Motor neuron (in vitro differentiated cells): Measurements from ENCODE around the gene NSMF. TPM values are rescaled to one million over a fixed set of nuclear protein-coding genes. Genes with fewer than 3 reads are reported as not detected.
A peak's percentile ranks its signal among the peaks of the same experiment; 100 is the strongest.

Experiments used
- ATAC-seq, 8 experiments: fragments of 200-7000 bp; cut with Tn5 transposase; replicated peaks in 6 of 8; 2 replicates each; pipeline ENCODE4 v1.8.0; 2021; ENCODE audit warnings: mild to moderate bottlenecking in 8 of 8, moderate library complexity in 8 of 8
- H3K27ac ChIP-seq, 2 donors: fragments of 250-450 bp; sonication (Bioruptor Pico); 2 replicates each; pipeline ENCODE4 v1.9.0; 2021; ENCODE audit warnings: antibody characterized with exemption in 2 of 2, mild to moderate bottlenecking in 2 of 2, moderate library complexity in 1 of 2
- H3K4me1 ChIP-seq, 2 donors: fragments of 250-450 bp; sonication (Bioruptor Pico); replicated peaks in 1 of 2; 2 replicates each; pipeline ENCODE4 v1.6.1; 2021; ENCODE audit warnings: antibody characterized with exemption in 2 of 2, mild to moderate bottlenecking in 2 of 2, moderate library complexity in 1 of 2
- H3K4me3 ChIP-seq, 5 donors: fragments of 250-450 bp; sonication (Bioruptor Pico); 2 replicates each; pipeline ENCODE4 v1.9.0; 2021; ENCODE audit warnings: antibody characterized with exemption in 5 of 5, mild to moderate bottlenecking in 5 of 5, moderate library complexity in 4 of 5
- WGBS, 10 experiments: fragments of 450-650 bp; shearing (Covaris generic); methylation state at CpG; one replicate each; pipeline ENCODE4 v1.0.0; 2022; 5-methylcytosine and 5-hydroxymethylcytosine counted together
- in situ Hi-C, 9 experiments: fragments of 400-800 bp; cut with MboI; loops; one replicate each; pipeline ENCODE4 v1.15.0; 2021; ENCODE audit warnings: low sequenced_read_pairs in 9 of 9, low pct_unique_long_range_greater_than_20kb in 2 of 9; ENCODE audit not compliant: unreplicated experiment in 9 of 9
- total RNA-seq, 8 experiments: library from RNA; unstranded; fragments of 300-600 nt; gene quantifications; 2 replicates each; pipeline versions ENCODE4 v1.2.3 to v1.2.4, GENCODE V29; 2022

Gene NSMF
- 100 to 1,000 TPM in 1 of 8 experiments, 10 to 100 TPM in 7; 18.0 to 116 (median 26.2) TPM for total RNA-seq

DNA sequence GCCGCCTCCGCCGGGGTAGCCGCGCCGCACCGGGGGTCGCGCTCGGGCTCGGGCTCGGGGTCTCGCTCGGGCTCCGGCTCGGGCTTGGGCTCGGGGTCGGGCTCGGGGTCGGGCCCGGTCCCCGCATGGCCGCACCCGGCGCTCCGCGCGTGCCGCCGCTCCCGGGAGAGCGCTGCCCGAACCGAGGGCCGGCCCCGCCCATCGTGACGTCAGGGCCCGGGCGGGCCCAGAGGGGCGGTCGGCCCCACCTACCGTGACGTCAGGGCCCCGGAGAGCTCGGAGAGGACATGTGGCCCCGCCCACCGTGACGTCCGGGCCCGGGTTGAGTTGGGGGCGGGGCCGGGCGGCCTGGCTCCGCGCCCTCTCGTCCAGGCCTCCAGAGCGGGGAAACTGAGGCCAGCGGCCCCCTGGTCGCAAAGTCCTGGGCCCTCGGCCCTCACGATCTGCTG, at the start of gene NSMF:
TSS of gene NSMF (minus strand) at position 183 of the 449 bp plus-strand sequence. CDS start 232 bp downstream, outside the sequence.
- 0% methylated on average over 4 to 5 of the region's 62 CpGs; no CpG with 5 or more reads in 8 of the 10 experiments for WGBS, 10 experiments
- Histone ChIP-seq H3K4me1 (peaks cover 23% of the 10 kb centered on the region in 2 donors), H3K27ac (peak within 1 kb of the TSS in 1 of 2 donors; percentile 51), H3K4me3 (peak within 1 kb of the TSS; percentile 55 to 99 (median 88))
- ATAC-seq, result peak; percentile 75 to 93 (median 80)
- in situ Hi-C loops, result no loop called here

DNA sequence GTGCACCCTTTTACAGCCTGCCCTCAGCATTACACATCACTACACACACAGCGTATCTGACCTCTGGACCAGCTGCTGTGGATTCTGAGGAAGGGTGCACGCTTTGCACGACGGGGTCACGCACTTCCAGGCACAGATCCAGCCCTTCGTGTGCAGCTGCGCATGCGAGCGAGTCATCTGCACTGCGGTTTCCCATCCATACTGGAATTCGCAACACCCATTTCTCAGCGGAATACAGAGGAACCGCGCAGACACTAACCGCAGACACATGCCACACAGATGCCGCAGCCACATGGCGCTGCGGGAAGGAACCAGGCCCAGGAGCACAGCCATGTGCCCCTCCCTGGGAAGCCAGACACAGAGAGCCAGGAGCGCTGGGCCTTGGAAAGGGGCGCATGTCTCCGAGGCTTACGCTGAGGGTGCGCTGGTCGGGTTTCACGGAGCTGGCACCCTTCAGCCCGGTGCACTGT, 47.6 kb upstream of the NSMF start:
- peak in 6 of 8 experiments; percentile 12 to 93 (median 54) for ATAC-seq
- in situ Hi-C loops, result no loop called here
- WGBS, 10 experiments, result 0 to 89% (median 73%) methylated on average over 1 to 21 of the region's 26 CpGs; no CpG with 5 or more reads in 4 of the 10 experiments

GRCh38 chr9:137506274-137506673, 47.1 kb upstream of the NSMF start:
- 53 to 100% (median 88%) methylated on average over 2 to 10 of the region's 15 CpGs; no CpG with 5 or more reads in 3 of the 10 experiments for WGBS, 10 experiments
- Histone ChIP-seq H3K4me3 (no peak overlapping the region), H3K4me1 (no peaks in the 10 kb centered on the region), H3K27ac (no peak overlapping the region)
- in situ Hi-C loops, result no loop called here
- ATAC-seq, result peak in 1 of 8 experiments; percentile 7

More for the DNA sequence above, 47.6 kb upstream of the NSMF start:
- no peak overlapping the region for H3K27ac ChIP-seq
- H3K4me3 ChIP-seq, result no peak overlapping the region
- H3K4me1 ChIP-seq, result peaks cover 0 to under 1% of the 10 kb centered on the region in 2 donors

DNA sequence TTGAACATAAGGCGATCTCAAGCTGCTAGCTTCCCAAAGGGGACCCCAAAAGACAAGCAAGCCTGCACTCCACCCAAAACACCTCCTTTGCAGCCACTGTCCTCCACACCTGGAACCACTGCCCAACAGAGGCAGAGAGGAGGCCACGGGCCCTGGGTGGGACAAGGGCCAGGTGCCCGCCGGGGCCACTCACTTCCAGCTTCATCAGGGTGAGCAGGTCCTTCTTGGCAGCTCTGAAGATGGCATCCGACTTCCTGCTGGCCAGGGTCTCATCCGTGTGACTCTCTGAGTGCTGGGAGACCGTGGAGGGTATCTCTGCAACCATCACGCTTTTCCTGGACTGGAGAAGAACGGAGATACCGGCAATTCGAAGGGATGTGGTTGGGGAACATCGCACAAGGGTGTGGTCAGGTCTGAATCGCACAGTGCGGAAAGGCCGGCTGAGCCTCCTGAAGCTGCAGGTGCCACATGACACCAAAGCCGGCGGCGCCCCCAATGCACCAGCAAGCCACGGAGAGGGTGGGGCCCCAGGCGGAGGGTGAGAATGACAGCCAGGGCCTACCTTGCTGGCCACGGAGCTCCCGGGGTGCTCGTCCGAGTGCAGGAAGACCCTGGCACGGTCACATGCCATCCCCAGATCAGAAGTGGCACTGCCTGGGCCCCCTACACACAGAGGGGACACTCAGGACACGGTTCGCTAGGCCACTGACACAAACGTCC, 46.4 kb upstream of the NSMF start:
- no peak for ATAC-seq
- H3K27ac ChIP-seq, result no peak overlapping the region
- no peaks in the 10 kb centered on the region for H3K4me1 ChIP-seq
- WGBS, 10 experiments, result 80 to 100% (median 95%) methylated on average over 1 to 12 of the region's 28 CpGs; no CpG with 5 or more reads in 1 of the 10 experiments
- no peak overlapping the region for H3K4me3 ChIP-seq
- in situ Hi-C loops, result no loop called here

GRCh38 chr9:137504432-137504777, 45.3 kb upstream of the NSMF start:
- in situ Hi-C loops, result no loop called here
- no peak overlapping the region for H3K27ac ChIP-seq
- no peak for ATAC-seq
- no peak overlapping the region for H3K4me3 ChIP-seq
- no peaks in the 10 kb centered on the region for H3K4me1 ChIP-seq
- WGBS, 10 experiments, result 48 to 100% (median 88%) methylated on average over 1 to 7 of the region's 7 CpGs; no CpG with 5 or more reads in 2 of the 10 experiments

DNA sequence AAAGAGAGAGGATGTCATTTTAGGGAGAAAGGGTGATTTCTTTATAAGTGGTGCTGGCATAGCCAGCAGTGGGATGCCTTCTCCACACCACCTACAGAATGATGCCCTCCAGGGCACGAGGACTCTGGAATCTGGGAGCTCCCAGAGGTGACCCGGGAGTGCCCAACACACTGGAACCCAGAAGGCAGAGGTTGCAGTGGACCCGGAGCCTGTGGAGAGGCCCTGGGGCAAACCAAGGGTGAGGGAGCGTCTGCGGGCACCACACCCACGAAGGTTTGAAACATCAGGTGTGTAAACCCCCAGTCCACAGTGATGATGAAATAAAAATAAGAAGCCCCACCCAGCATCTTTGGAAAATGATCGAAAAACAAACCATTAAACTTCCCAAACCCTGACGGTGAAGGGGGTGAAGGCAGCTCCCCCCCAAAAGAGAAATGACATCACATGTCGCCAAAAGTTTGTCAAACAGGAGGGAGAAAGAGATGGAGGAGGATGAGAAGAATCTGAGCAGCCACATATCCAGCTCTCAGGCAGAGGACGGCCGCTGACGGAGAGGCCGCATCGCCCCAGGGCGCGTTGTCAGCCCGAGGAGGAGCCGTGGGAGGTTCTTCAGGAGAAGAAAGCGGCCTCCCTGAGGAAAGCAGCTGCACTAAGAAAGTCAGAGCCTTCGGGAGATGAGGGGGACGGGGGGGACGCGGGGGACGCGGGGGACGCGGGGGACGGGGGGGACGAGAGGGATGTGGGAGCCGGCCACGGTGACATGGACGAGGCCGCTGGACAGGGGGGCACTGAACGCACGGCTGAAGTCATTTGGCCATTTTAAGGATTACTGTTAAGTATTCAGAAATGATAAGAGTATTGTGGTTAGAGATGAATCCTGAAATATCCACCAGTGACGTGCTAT, 43.1 kb upstream of the NSMF start:
- H3K4me1 ChIP-seq, result no peaks in the 10 kb centered on the region
- WGBS, 10 experiments, result 70 to 100% (median 81%) methylated on average over 1 to 8 of the region's 36 CpGs; no CpG with 5 or more reads in 2 of the 10 experiments
- no peak overlapping the region for H3K4me3 ChIP-seq
- in situ Hi-C loops, result no loop called here
- no peak for ATAC-seq
- no peak overlapping the region for H3K27ac ChIP-seq

DNA sequence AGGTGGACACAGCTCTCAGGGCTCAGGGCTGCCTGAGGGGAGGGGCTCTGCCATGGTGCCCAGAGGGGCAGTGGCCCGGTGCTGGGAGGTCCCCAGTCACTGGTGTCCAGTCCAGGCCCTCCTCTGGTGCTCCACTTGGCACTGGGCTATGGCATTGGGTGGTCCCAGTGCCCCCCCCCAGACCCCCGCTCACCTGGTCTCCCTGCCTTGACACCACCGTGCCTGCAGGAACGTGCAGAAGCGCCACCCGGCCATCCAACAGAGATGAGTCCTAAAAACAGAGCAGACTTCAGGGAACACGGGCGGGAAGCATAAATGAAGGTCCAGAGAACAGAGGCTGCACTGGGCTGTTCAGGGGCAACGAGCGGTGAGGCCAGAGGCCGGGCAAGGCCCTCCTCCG, 42.3 kb upstream of the NSMF start:
- in situ Hi-C loops, result no loop called here
- no peak overlapping the region for H3K4me3 ChIP-seq
- no CpG with 5 or more reads among the region's 12 CpGs for WGBS, 10 experiments
- ATAC-seq, result no peak
- H3K27ac ChIP-seq, result no peak overlapping the region
- H3K4me1 ChIP-seq, result no peaks in the 10 kb centered on the region

GRCh38 chr9:137500666-137501397, 41.7 kb upstream of the NSMF start:
- H3K4me1 ChIP-seq, result no peaks in the 10 kb centered on the region

GRCh38 chr9:137499858-137500661, 40.9 kb upstream of the NSMF start:
- 76 to 80% methylated on average over 1 to 5 of the region's 36 CpGs; no CpG with 5 or more reads in 8 of the 10 experiments for WGBS, 10 experiments
- no peak overlapping the region for H3K4me3 ChIP-seq
- in situ Hi-C loops, result no loop called here
- no peak overlapping the region for H3K27ac ChIP-seq
- peak in 3 of 8 experiments; percentile 16 to 29 (median 20) for ATAC-seq
- no peaks in the 10 kb centered on the region for H3K4me1 ChIP-seq

More at GRCh38 chr9:137500666-137501397, 41.7 kb upstream of the NSMF start:
- ATAC-seq, result peak in 1 of 8 experiments; percentile 13
- in situ Hi-C loops, result no loop called here
- Histone ChIP-seq H3K27ac (no peak overlapping the region), H3K4me3 (no peak overlapping the region)
- WGBS, 10 experiments, result 91 to 100% (median 96%) methylated on average over 1 to 20 of the region's 45 CpGs; no CpG with 5 or more reads in 6 of the 10 experiments

- Histone ChIP-seq H3K4me1 (no peaks in the 10 kb centered on the region), H3K4me3 (no peak overlapping the region), H3K27ac (no peak overlapping the region)
- no peak for ATAC-seq
- 83% methylated on average over 2 of the region's 16 CpGs; no CpG with 5 or more reads in 9 of the 10 experiments for WGBS, 10 experiments
- in situ Hi-C loops, result no loop called here
These were observed 40.3 kb upstream of the NSMF start for GRCh38 chr9:137499416-137499815.

- H3K4me3 ChIP-seq, result no peak overlapping the region
- WGBS, 10 experiments, result 60 to 90% (median 71%) methylated on average over 1 to 4 of the region's 16 CpGs; no CpG with 5 or more reads in 6 of the 10 experiments
- in situ Hi-C loops, result no loop called here
- ATAC-seq, result peak in 3 of 8 experiments; percentile 12 to 15 (median 14)
- no peaks in the 10 kb centered on the region for H3K4me1 ChIP-seq
- H3K27ac ChIP-seq, result no peak overlapping the region
These were observed 39.6 kb upstream of the NSMF start for GRCh38 chr9:137498720-137499150.
